Neural cell (in vitro differentiated cells): ENCODE results near the gene MYRIP.

ENCODE experiments used
- CTCF ChIP-seq: fragments of 450-650 bp; IDR thresholded peaks from 2 replicates; pipeline ENCODE4 v1.5.1; 2014; ENCODE audit warnings: antibody characterized with exemption, mild to moderate bottlenecking, moderate library complexity; ENCODE audit not compliant: poor library complexity, severe bottlenecking
- EP300 ChIP-seq: fragments of 450-650 bp; conservative IDR thresholded peaks from 2 replicates; pipeline ENCODE4 v1.6.1; 2014; ENCODE audit warnings: antibody characterized with exemption, mild to moderate bottlenecking, moderate library complexity; ENCODE audit not compliant: poor library complexity, severe bottlenecking
- EZH2 ChIP-seq: fragments of 200-600, 300-800 bp; shearing (Covaris generic), sonication (generic); IDR thresholded peaks from 2 replicates; pipeline ENCODE4 v1.6.1; 2014; ENCODE audit warnings: antibody characterized with exemption, low read length, borderline replicate concordance, mild to moderate bottlenecking; ENCODE audit not compliant: insufficient read depth, poor library complexity, severe bottlenecking
- POLR2AphosphoS5 ChIP-seq: IDR thresholded peaks from 2 replicates; pipeline ENCODE4 v1.6.1; 2012
- SMC3 ChIP-seq: fragments of 450-650 bp; conservative IDR thresholded peaks from 2 replicates; pipeline ENCODE4 v1.6.1; 2014; ENCODE audit warnings: antibody characterized with exemption, mild to moderate bottlenecking, moderate library complexity; ENCODE audit not compliant: poor library complexity
- TAF1 ChIP-seq: IDR thresholded peaks from 2 replicates; pipeline ENCODE4 v1.6.1; 2012; ENCODE audit warnings: low read depth

GRCh38 chr3:40240921-40241320 lies 431.5 kb downstream of the MYRIP start:
- no peak for TF ChIP-seq CTCF
- TF ChIP-seq EP300: no peak
- TF ChIP-seq EZH2: no peak
- no peak for TF ChIP-seq TAF1
- no peak for TF ChIP-seq SMC3
- no peak for TF ChIP-seq POLR2AphosphoS5
